Measurements from ENCODE around the gene HES3. TPM values are rescaled to one million over a fixed set of nuclear protein-coding genes. Genes with fewer than 3 reads are reported as not detected.

The HES3 gene
- total RNA-seq, 2 experiments from 2014 or later = not detected

GRCh38 chr1:6279613-6280383 lies 35.8 kb downstream of the HES3 start:
- BruUV-seq (replicated peaks) = no TSS peak
- no peaks in the 10 kb centered on the region for H3K9me3 ChIP-seq (ENCODE audit: low read length)
- DNase-seq (ENCODE audit: low spot score) = no peak

GRCh38 chr1:6280761-6281451 lies 36.9 kb downstream of the HES3 start:
- H3K79me2 ChIP-seq (ENCODE audit: insufficient read depth, low read depth, low read length) = no peaks in the 10 kb centered on the region
- no peak overlapping the region for H2AFZ ChIP-seq (ENCODE audit: low read length)
- no TSS peak for BruUV-seq (replicated peaks)
- H3K4me3 ChIP-seq (ENCODE audit: low read depth, low read length, poor library complexity, severe bottlenecking) = no peak overlapping the region
- intact Hi-C loops (cut with micrococcal nuclease; ENCODE audit: unreplicated experiment) = no loop called here
- CTCF ChIA-PET (ENCODE audit: unreplicated experiment) = no interaction called here
- no peak for TF ChIP-seq EZH2phosphoT487 (IDR thresholded peaks at IDR 0.05; ENCODE audit: borderline replicate concordance, low read depth, low read length)
- TF ChIP-seq, protein P1, sequence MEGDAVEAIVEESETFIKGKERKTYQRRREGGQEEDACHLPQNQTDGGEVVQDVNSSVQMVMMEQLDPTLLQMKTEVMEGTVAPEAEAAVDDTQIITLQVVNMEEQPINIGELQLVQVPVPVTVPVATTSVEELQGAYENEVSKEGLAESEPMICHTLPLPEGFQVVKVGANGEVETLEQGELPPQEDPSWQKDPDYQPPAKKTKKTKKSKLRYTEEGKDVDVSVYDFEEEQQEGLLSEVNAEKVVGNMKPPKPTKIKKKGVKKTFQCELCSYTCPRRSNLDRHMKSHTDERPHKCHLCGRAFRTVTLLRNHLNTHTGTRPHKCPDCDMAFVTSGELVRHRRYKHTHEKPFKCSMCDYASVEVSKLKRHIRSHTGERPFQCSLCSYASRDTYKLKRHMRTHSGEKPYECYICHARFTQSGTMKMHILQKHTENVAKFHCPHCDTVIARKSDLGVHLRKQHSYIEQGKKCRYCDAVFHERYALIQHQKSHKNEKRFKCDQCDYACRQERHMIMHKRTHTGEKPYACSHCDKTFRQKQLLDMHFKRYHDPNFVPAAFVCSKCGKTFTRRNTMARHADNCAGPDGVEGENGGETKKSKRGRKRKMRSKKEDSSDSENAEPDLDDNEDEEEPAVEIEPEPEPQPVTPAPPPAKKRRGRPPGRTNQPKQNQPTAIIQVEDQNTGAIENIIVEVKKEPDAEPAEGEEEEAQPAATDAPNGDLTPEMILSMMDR (conservative IDR thresholded peaks at IDR 0.05; ENCODE audit: low read length) = no peak
- H3K4me1 ChIP-seq (ENCODE audit: insufficient read depth, low read length, poor library complexity, severe bottlenecking) = no peaks in the 10 kb centered on the region
- H3K9me3 ChIP-seq (ENCODE audit: low read length) = no peaks in the 10 kb centered on the region
- POLR2A ChIA-PET = no interaction called here
- no peaks in the 10 kb centered on the region for H3K9me2 ChIP-seq (ENCODE audit: insufficient read depth, low read length)
- H4K20me1 ChIP-seq (ENCODE audit: insufficient read depth, low read length) = no peaks in the 10 kb centered on the region
- H3K36me3 ChIP-seq (ENCODE audit: insufficient read depth, low read length) = no peaks in the 10 kb centered on the region
- no peak overlapping the region for H3K27ac ChIP-seq (ENCODE audit: low read depth, low read length, poor library complexity, severe bottlenecking)
- DNase-seq (ENCODE audit: low spot score) = no peak
- no peak overlapping the region for H3K4me2 ChIP-seq (ENCODE audit: low read length)

More at GRCh38 chr1:6279613-6280383, 35.8 kb downstream of the HES3 start:
- H3K36me3 ChIP-seq (ENCODE audit: insufficient read depth, low read length) = no peaks in the 10 kb centered on the region
- TF ChIP-seq, protein P1 (conservative IDR thresholded peaks at IDR 0.05; ENCODE audit: low read length) = no peak
- TF ChIP-seq EZH2phosphoT487 (IDR thresholded peaks at IDR 0.05; ENCODE audit: borderline replicate concordance, low read depth, low read length) = no peak
- H3K4me1 ChIP-seq (ENCODE audit: insufficient read depth, low read length, poor library complexity, severe bottlenecking) = no peaks in the 10 kb centered on the region
- H3K79me2 ChIP-seq (ENCODE audit: insufficient read depth, low read depth, low read length) = no peaks in the 10 kb centered on the region
- no peak overlapping the region for H3K4me3 ChIP-seq (ENCODE audit: low read depth, low read length, poor library complexity, severe bottlenecking)
- no peak overlapping the region for H2AFZ ChIP-seq (ENCODE audit: low read length)
- H4K20me1 ChIP-seq (ENCODE audit: insufficient read depth, low read length) = no peaks in the 10 kb centered on the region
- intact Hi-C loops (cut with micrococcal nuclease; ENCODE audit: unreplicated experiment) = no loop called here
- no peak overlapping the region for H3K27ac ChIP-seq (ENCODE audit: low read depth, low read length, poor library complexity, severe bottlenecking)
- ChIA-PET CTCF (ENCODE audit: unreplicated experiment) (interaction anchor here (0.6 kb wide), 1 partner anchor 18 kb away, joined by 3 read pairs; no protein-coding TSS in a partner anchor), POLR2A (interaction anchor here (0.6 kb wide), 1 partner anchor 36 kb away, joined by 5 read pairs; no protein-coding TSS in a partner anchor)
- H3K4me2 ChIP-seq (ENCODE audit: low read length) = no peak overlapping the region
- no peaks in the 10 kb centered on the region for H3K9me2 ChIP-seq (ENCODE audit: insufficient read depth, low read length)
